Stimulated activated CD4-positive, alpha-beta T cell treated with anti-CD3 and anti-CD28 coated beads, Interleukin-1b, Interleukin-23, amount 100 ng/mL, for 1 hour (primary cell): ENCODE data around the gene RAPGEF2.
"Not testable (repeated sequence)": the region's sequence is repeated elsewhere in the genome, so short reads cannot be mapped to it uniquely, and the experiment has no call there.

Source experiments
- DNase-seq, 2 donors: peaks; one replicate each; pipeline ENCODE4 v3.0.0-alpha.2; 2020; ENCODE audit warnings: low read depth in 2 of 2

The RAPGEF2 gene

GRCh38 chr4:159137176-159137575, 34.3 kb downstream of the RAPGEF2 start:
- no peak for DNase-seq

DNA sequence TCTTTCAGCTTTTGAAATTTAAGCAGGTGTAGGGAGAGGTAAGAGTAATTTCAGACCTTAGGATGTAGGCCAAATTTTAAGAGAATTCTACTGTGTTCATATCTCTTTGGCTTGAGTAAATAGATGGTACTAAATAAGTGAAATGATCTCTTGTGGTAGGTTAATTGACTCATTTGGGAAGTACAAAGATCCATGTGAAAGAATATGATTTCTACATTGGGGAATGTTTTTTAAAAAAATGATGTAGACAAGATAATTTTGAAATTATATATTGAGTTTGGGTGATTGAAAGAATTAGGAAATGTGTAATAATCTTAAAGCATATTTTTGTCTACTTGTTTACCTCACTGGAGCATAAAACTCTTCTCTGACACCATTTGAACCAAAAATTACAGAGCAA, 35.6 kb downstream of the RAPGEF2 start:
- no peak for DNase-seq

DNA sequence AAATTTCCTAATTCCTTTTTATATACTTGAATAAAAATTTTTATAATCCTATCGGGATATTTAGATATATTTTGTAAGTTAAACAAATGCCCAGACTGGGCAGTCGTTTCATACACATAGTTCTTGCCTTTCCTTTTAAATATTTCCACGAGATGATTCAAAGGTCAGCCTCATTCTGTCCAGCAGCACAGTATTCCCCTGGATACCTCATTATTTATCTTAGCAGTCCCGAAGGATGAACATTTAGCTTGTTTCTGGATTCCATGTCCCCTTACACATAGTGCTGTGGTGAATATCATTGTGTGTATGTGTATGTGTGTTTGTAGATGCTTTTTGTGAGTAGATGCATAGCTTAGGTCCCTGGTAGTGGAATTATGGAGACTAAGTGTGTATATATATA, 38.3 kb downstream of the RAPGEF2 start:
- DNase-seq = no peak

GRCh38 chr4:159142241-159142640, 39.4 kb downstream of the RAPGEF2 start:
- DNase-seq = no peak

DNA sequence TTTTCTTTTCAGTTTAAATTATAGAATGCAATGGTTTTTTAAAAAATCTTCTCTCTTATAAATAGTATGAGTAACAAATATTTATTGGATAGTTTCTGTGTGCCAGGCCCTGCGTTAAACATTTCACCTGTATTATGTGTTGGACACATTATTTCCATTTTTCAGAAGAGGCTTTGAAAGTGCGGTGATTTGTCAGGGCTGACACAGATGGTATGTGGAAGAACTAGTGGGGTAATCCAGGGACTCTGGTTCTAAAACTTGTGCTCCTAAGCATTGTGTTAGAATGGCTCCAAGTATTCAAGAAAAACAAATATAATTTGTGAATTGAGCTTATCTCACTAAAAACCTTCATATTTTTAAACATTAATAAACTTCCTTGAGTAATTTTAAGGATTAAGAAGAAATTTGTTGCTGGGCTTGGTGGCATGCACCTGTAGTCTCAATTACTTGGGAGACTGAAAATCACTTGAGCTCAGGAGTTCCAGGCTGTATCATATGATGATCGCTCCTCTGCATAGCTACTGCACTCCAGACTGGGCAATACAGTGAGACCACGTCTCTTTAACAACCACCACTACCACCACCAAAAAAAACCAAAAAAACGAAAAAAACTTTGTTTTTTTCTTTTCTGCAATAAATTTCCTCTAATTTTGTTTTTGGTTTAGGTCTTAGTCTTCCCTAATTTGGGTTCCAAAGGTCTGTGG, 40.0 kb downstream of the RAPGEF2 start:
- no peak for DNase-seq

DNA sequence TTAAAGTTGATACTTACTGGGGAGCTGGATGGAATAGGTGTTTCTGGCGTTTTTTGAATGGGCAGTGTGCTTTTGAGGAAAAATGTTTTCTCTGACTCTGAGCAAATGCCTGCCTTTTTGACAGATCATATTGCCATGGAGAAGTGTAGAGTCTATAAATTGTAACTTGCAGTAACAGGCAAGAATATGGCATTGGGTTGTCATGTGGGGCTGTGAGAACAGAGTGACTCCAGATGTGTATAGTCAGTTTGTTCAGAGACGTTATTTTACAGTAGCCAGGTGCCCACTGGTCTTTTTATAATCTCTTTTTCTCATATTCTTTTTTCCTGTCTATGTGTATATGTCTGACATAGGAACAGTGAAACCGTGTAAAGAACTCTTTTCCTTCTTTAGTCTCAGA, 40.8 kb downstream of the RAPGEF2 start:
- DNase-seq = no peak

GRCh38 chr4:159144112-159144694, 41.3 kb downstream of the RAPGEF2 start:
- DNase-seq = no peak

- DNase-seq = no peak
Observed at GRCh38 chr4:159145318-159145991, 42.6 kb downstream of the RAPGEF2 start.

DNA sequence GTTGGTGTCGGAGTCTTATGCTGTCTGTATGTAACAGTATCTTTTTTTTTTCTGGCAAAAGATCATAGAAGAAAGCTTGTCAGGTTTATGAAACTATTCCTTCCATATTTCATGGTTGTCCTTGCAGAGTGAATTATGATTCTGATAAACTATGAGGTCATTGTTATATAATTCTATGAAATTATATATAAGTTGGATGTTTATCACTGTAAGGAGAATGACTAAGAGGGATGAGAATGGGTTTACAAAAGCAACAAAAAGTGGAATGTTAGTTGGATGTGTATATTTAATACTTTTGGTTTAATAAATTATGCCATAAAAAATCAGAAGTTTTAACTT, 43.1 kb downstream of the RAPGEF2 start:
- no peak for DNase-seq

DNA sequence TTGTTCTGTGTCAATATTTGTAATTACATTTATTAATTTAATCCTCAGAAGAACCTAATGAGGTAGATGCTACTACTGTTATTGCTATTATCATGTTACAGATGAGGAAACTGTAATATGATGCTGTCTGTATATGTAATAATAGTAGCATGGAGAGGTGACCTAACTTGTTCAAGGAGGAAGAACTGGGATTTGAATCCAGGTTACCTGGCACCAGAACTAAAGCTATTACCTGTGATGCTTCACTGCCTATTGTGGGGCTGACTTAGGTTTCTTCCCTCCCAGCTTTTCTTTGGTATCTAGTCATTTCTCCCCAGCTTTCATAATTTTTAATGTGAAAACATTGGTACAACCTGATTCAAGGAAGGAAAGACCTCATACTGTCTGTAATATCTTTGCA, 43.6 kb downstream of the RAPGEF2 start:
- DNase-seq = no peak

DNA sequence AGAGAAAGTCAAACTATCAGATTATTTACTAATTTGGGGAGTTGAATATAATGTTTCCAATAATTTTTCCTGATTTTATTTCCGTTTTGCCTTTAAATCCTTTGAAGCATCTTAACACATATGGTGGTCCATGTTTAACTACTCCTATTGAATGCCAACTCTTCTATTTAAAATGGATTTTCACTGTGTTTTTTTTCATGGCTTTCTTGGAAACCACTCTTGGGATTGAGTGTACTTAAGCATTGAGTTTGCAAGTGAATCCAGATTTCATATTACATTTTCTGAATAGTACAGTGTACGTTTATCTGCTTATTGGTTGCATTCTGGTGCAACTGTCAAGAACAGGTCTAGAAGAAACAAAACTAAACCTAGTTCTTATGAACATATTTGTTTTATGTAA, 45.6 kb downstream of the RAPGEF2 start:
- no peak for DNase-seq

DNA sequence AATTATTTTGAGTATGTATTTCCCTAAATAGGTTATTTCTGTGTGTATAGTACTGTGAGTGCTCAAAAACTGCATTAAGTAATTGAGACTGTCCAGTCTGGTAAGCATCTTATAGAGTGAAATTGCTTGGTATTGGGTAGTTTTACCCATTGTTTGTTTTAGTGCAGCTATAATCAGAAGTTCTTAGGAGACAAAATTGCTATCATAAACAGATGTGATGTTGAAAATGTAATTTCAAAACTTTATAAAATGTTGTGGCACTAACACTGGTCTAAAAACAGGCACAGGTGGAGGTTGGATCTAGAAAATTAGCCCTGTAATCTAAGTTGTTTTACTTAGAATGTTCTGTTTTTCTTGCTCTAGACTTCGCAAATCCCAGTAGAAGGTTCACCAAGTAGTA, 46.8 kb downstream of the RAPGEF2 start:
- no peak for DNase-seq

GRCh38 chr4:159150396-159150795, 47.5 kb downstream of the RAPGEF2 start:
- no peak for DNase-seq

DNA sequence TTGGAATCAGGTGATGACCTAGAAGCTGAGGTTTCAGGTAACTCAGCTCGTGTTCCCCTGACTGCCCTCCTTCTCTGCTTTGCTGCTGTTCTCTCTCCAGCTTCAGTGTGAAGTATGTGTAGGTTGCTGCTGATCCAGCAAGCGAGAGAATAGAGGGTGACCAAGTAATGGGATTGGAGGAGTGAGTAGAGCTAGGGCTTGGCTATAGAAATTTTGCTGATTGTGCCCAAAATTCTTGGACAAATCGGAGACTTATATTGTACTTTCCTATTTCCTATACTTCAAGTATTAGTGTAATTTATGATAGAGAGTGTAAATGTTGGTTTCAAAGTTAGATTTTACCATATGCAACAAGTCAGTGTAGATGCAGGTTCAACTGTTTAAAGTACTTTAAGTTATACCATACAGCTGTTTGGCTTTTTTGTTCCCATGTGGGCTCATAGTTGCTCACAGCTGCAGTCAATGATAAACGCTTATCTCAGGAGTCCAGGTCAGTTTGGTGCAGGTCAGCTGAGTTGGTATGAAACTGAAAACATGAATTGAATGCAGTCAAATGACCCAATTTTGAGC, 48.0 kb downstream of the RAPGEF2 start:
- DNase-seq = no peak

DNA sequence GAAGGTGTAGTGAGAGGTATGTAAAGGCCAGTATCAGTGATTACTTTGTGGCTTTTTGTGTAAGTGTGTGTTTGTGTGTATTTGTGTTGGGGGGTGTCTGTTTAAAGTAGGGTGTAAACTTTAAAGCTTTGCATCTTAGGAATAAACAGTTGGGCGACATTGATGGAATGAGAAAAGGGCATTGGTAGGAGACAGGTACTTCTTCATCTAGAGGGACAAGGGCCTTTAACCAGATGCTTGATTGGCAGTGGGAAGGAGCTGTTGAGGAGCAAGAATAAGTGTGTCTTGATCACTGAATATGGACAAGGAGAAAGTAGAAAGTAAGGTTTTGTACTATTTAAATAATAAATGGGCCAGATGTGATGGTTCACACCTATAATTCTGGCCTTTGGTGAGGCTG, 48.8 kb downstream of the RAPGEF2 start:
- DNase-seq = no peak

DNA sequence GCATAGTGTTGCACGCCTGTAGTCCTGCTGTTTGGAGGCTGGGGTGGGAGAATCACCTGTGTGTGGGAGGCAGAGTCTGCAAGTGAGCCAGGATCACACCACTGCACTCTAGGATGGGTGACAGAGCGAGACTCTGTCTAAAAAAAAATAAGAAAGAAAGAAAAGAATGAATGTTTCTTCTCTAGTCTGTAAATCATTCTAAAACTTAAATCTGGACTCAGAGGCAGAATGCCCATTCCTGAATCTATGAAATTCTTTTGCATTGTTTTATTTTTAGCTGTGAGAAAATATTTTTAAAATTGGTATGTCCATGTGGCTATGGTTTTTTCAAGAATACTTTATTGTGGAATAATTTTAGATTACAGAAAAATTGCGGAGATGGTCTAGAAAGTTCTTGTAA, 49.3 kb downstream of the RAPGEF2 start:
- no peak for DNase-seq

DNA sequence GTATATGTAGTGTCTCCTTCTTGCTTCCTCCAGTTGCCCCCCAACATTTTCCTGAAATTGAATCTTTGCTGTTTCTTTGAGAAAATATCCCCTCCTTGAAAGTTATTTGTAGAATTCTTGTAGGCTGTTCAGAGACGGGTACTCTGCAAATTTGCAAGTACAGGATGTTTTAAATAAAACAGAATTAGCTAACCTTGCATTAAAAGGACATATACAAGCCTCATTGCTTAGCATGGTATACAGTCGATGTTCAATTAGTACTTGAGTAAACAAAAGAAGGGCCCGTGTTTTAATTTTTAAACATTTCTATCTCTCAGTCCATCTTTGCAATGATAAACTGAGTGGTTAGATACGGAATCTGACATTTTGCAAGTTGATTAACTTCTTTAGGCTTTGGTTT, 50.8 kb downstream of the RAPGEF2 start:
- no peak for DNase-seq

DNA sequence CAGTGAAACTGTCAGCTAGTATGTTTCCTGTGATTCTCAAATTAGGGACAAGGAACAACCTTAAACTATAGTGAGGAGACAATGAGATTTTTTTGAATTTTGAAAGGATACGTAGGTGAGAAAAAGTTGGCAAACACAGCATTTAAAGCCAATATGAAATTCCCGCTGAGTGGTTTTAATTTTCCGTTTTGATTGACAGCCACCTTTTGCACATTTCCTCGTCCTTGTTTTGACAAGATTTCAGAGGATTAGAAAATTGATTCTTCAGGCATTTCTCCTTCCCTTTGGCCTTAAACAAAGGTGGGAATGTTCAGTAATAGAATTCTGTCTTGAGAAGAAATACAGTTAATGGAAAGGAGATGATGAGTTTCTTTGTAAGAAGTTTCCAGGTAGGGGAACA, 52.2 kb downstream of the RAPGEF2 start:
- DNase-seq = no peak

GRCh38 chr4:159158083-159158617, 55.3 kb downstream of the RAPGEF2 start:
- no peak for DNase-seq

GRCh38 chr4:159158985-159159384, 56.1 kb downstream of the RAPGEF2 start:
- DNase-seq = no peak

GRCh38 chr4:159159611-159160010, 56.7 kb downstream of the RAPGEF2 start:
- DNase-seq = no peak

GRCh38 chr4:159160242-159160641, 57.4 kb downstream of the RAPGEF2 start:
- no peak for DNase-seq

DNA sequence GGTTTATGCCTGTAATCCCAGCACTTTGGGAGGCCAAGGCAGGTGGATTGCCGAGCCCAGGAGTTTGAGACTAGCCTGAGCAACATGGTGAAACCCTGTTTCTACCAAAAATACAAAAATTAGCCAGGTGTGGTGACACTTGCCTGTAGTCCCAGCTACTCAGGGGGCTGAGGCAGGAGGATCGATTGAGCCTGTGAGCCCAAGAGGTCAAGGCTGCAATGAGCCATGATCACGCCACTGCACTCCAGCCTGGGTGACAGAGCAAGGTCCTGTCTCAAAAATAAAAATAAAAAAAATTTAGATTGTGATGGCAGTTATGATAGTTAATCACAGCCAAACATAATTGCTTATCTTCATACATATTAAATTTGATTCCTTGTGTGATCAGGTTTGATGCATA, 58.6 kb downstream of the RAPGEF2 start:
- DNase-seq = not testable (repeated sequence)
